ENCODE measurements around the gene HTT. TPM values are rescaled to one million over a fixed set of nuclear protein-coding genes. Genes with fewer than 3 reads are reported as not detected.

HTT gene
- total RNA-seq, 2 donors from 2014 or later, result 51.0 to 55.5 TPM

GRCh38 chr4:3215733-3216132, 141.3 kb downstream of the HTT start:
- TF ChIP-seq CTCF (IDR thresholded peaks at IDR 0.05), result no peak
- peaks cover 5% of the 10 kb centered on the region for H3K36me3 ChIP-seq
- no peak for DNase-seq

GRCh38 chr4:3217266-3217665, 142.8 kb downstream of the HTT start:
- H3K9ac ChIP-seq (ENCODE audit: low read depth in 2 of 2, low read length in 2 of 2), result no peak overlapping the region

More at GRCh38 chr4:3215733-3216132, 141.3 kb downstream of the HTT start:
- Histone ChIP-seq H3K9me3 (no peaks in the 10 kb centered on the region), H3K27ac (no peak overlapping the region), H3K27me3 (no peaks in the 10 kb centered on the region), H3K4me3 (no peak overlapping the region), H3K4me1 (no peaks in the 10 kb centered on the region), H3K9ac (ENCODE audit: low read depth in 2 of 2, low read length in 2 of 2) (no peak overlapping the region)
- intact Hi-C loops (cut with DNase I), result no loop called here

GRCh38 chr4:3217771-3218170, 143.3 kb downstream of the HTT start:
- no peak for TF ChIP-seq CTCF (IDR thresholded peaks at IDR 0.05)
- intact Hi-C loops (cut with DNase I), result no loop called here
- no peak overlapping the region for H3K9ac ChIP-seq (ENCODE audit: low read depth in 2 of 2, low read length in 2 of 2)
- H3K4me3 ChIP-seq, result no peak overlapping the region
- DNase-seq, result no peak
- no peaks in the 10 kb centered on the region for H3K4me1 ChIP-seq
- H3K27me3 ChIP-seq, result no peaks in the 10 kb centered on the region
- H3K9me3 ChIP-seq, result no peaks in the 10 kb centered on the region
- no peak overlapping the region for H3K27ac ChIP-seq
- H3K36me3 ChIP-seq, result peaks cover 10% of the 10 kb centered on the region

More at GRCh38 chr4:3217266-3217665, 142.8 kb downstream of the HTT start:
- H3K9me3 ChIP-seq, result no peaks in the 10 kb centered on the region
- H3K27ac ChIP-seq, result no peak overlapping the region
- no peak overlapping the region for H3K4me3 ChIP-seq
- peaks cover 10% of the 10 kb centered on the region for H3K36me3 ChIP-seq
- no peaks in the 10 kb centered on the region for H3K27me3 ChIP-seq
- no peak for DNase-seq
- no peaks in the 10 kb centered on the region for H3K4me1 ChIP-seq
- TF ChIP-seq CTCF (IDR thresholded peaks at IDR 0.05), result no peak
- intact Hi-C loops (cut with DNase I), result no loop called here

GRCh38 chr4:3218824-3219760, 144.6 kb downstream of the HTT start:
- no peaks in the 10 kb centered on the region for H3K27me3 ChIP-seq
- intact Hi-C loops (cut with DNase I), result no loop called here
- H3K9ac ChIP-seq (ENCODE audit: low read depth in 2 of 2, low read length in 2 of 2), result no peak overlapping the region
- no peak overlapping the region for H3K27ac ChIP-seq
- DNase-seq, result no peak
- H3K4me3 ChIP-seq, result no peak overlapping the region
- H3K36me3 ChIP-seq, result peaks cover 10% of the 10 kb centered on the region
- no peak for TF ChIP-seq CTCF (IDR thresholded peaks at IDR 0.05)
- H3K4me1 ChIP-seq, result no peaks in the 10 kb centered on the region
- H3K9me3 ChIP-seq, result no peaks in the 10 kb centered on the region

- H3K9me3 ChIP-seq, result no peaks in the 10 kb centered on the region
- DNase-seq, result no peak
- intact Hi-C loops (cut with DNase I), result no loop called here
- H3K9ac ChIP-seq (ENCODE audit: low read depth in 2 of 2, low read length in 2 of 2), result no peak overlapping the region
- peaks cover 10% of the 10 kb centered on the region for H3K36me3 ChIP-seq
- no peak for TF ChIP-seq CTCF (IDR thresholded peaks at IDR 0.05)
- H3K27ac ChIP-seq, result no peak overlapping the region
- no peak overlapping the region for H3K4me3 ChIP-seq
- no peaks in the 10 kb centered on the region for H3K4me1 ChIP-seq
- no peaks in the 10 kb centered on the region for H3K27me3 ChIP-seq
Measured at GRCh38 chr4:3219761-3220475, 145.4 kb downstream of the HTT start.
